ENCODE data around the gene DPYSL3.

The DPYSL3 gene

DNA sequence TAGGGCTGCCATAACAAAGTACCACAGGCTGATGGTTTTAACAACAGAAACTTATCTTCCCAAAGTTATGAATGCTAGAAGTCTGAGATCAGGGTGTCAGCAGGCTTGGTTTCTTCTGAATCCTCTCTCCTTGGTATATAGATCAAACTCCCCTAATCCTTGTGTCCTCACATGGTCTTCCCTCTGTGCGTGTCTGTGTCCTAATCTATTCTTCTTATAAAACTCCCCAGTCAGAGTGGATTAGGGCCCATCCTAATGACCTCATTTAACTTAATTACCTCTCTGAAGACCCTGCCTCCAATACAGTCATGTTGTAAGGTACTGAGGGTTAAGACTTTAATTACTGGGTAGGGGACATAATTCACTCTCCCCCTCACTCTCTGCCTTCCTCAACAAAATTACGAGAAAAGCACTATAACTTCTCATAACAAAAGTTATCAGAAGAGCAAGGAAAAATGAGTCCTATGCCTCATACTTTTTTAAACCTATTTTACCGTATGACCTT lies 68.6 kb downstream of the DPYSL3 start:
- Histone ChIP-seq H3K4me2 (ENCODE audit: low read length) (no peak overlapping the region), H3K18ac (ENCODE audit: low read length) (no peak overlapping the region), H3K23ac (ENCODE audit: low read length) (no peak overlapping the region), H2BK15ac (replicated peaks; ENCODE audit: low read depth) (no peak overlapping the region), H4K5ac (ENCODE audit: low read length) (no peak overlapping the region), H3K9ac (ENCODE audit: low read length) (no peak overlapping the region), H3K27ac (ENCODE audit: low read depth, low read length) (no peak overlapping the region), H3K4ac (ENCODE audit: low read depth, low read length) (no peak overlapping the region), H2AK5ac (ENCODE audit: low read length) (no peak overlapping the region), H3K56ac (ENCODE audit: low read length) (no peak overlapping the region), H3K79me1 (ENCODE audit: low read length) (no peaks in the 10 kb centered on the region), H3K4me1 (ENCODE audit: control insufficient read depth, low read depth, low read length) (peaks cover 3% of the 10 kb centered on the region), H3K4me3 (ENCODE audit: low read length) (no peak overlapping the region), H2BK5ac (ENCODE audit: low read length) (no peak overlapping the region), H3K79me2 (ENCODE audit: control insufficient read depth, insufficient read depth, low read length) (peaks cover 12% of the 10 kb centered on the region), H3K27me3 (ENCODE audit: insufficient read depth, low read length, poor library complexity) (no peaks in the 10 kb centered on the region), H3K36me3 (ENCODE audit: control insufficient read depth, insufficient read depth, low read length) (no peaks in the 10 kb centered on the region), H2BK120ac (ENCODE audit: low read depth, low read length) (no peak overlapping the region), H4K8ac (ENCODE audit: low read depth, low read length) (no peak overlapping the region)
- no CpG with 5 or more reads among the region's 3 CpGs for WGBS (ENCODE audit: extremely low coverage, insufficient coverage, low lambda C conversion rate)
- no peak for DNase-seq

DNA sequence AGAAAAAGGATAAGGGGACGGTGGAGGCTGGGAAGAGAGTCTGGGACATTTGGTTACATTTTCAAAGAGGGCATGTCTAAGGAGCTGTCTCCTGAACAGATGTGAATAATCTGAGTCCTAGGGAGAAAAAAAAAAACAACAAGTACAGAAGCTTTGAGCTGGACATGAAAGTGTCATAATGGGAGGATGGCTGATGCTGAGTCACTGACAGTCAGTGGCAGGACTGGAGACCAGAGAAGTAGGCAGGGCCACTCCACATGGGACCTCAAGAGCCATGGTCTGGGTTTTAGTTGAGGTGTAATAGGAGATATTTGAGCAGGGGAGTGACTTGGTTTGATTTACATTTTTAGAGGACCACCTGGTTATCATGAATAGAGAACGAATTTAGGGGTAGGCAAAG lies 70.6 kb downstream of the DPYSL3 start:
- no peak overlapping the region for H2BK120ac ChIP-seq (ENCODE audit: low read depth, low read length)
- no peak overlapping the region for H3K4me2 ChIP-seq (ENCODE audit: low read length)
- H2BK15ac ChIP-seq (replicated peaks; ENCODE audit: low read depth): no peak overlapping the region
- no peak for DNase-seq
- H3K79me2 ChIP-seq (ENCODE audit: control insufficient read depth, insufficient read depth, low read length): peaks cover 11% of the 10 kb centered on the region
- H2BK5ac ChIP-seq (ENCODE audit: low read length): no peak overlapping the region
- no peak overlapping the region for H4K8ac ChIP-seq (ENCODE audit: low read depth, low read length)
- peaks cover 3% of the 10 kb centered on the region for H3K4me1 ChIP-seq (ENCODE audit: control insufficient read depth, low read depth, low read length)
- no peaks in the 10 kb centered on the region for H3K36me3 ChIP-seq (ENCODE audit: control insufficient read depth, insufficient read depth, low read length)
- no peak overlapping the region for H3K4me3 ChIP-seq (ENCODE audit: low read length)
- H3K18ac ChIP-seq (ENCODE audit: low read length): no peak overlapping the region
- no peak overlapping the region for H3K9ac ChIP-seq (ENCODE audit: low read length)
- no peak overlapping the region for H4K5ac ChIP-seq (ENCODE audit: low read length)
- no peak overlapping the region for H3K27ac ChIP-seq (ENCODE audit: low read depth, low read length)
- H3K23ac ChIP-seq (ENCODE audit: low read length): no peak overlapping the region
- H3K4ac ChIP-seq (ENCODE audit: low read depth, low read length): no peak overlapping the region
- H3K27me3 ChIP-seq (ENCODE audit: insufficient read depth, low read length, poor library complexity): no peaks in the 10 kb centered on the region
- no peak overlapping the region for H2AK5ac ChIP-seq (ENCODE audit: low read length)
- H3K56ac ChIP-seq (ENCODE audit: low read length): no peak overlapping the region
- peaks cover 2% of the 10 kb centered on the region for H3K79me1 ChIP-seq (ENCODE audit: low read length)
- WGBS (ENCODE audit: extremely low coverage, insufficient coverage, low lambda C conversion rate): 100% methylated on average over 1 of the region's 2 CpGs

DNA sequence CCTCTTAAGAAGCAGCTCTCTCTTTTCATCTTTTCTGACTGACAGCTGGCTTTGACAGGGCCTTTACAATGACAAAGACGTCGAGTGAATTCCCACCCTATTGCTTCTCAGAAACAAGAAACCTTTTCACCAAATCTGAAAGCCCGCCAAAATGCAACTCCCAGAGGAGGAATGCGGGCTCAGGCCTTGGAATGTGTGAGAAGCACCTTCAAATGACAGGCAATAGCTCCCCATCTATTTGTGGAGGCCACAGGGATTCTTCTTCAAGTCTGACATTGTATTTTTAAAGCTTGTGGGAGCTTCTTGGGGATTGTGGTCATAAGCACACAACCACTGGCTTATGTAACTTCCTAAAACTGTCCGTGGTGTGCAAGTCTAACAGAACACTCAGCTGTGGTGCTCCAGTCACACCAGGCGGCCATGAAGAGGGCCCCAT lies 72.7 kb downstream of the DPYSL3 start:
- Histone ChIP-seq H3K4ac (ENCODE audit: low read depth, low read length) (no peak overlapping the region), H3K56ac (ENCODE audit: low read length) (no peak overlapping the region), H3K4me2 (ENCODE audit: low read length) (no peak overlapping the region), H2BK5ac (ENCODE audit: low read length) (no peak overlapping the region), H2BK120ac (ENCODE audit: low read depth, low read length) (no peak overlapping the region), H3K36me3 (ENCODE audit: control insufficient read depth, insufficient read depth, low read length) (no peaks in the 10 kb centered on the region), H3K4me1 (ENCODE audit: control insufficient read depth, low read depth, low read length) (peaks cover 3% of the 10 kb centered on the region), H4K5ac (ENCODE audit: low read length) (no peak overlapping the region), H3K18ac (ENCODE audit: low read length) (no peak overlapping the region), H3K9ac (ENCODE audit: low read length) (no peak overlapping the region), H3K23ac (ENCODE audit: low read length) (no peak overlapping the region), H2AK5ac (ENCODE audit: low read length) (no peak overlapping the region), H3K27me3 (ENCODE audit: insufficient read depth, low read length, poor library complexity) (no peaks in the 10 kb centered on the region), H2BK15ac (replicated peaks; ENCODE audit: low read depth) (no peak overlapping the region), H3K4me3 (ENCODE audit: low read length) (no peak overlapping the region), H3K27ac (ENCODE audit: low read depth, low read length) (no peak overlapping the region), H4K8ac (ENCODE audit: low read depth, low read length) (no peak overlapping the region), H3K79me2 (ENCODE audit: control insufficient read depth, insufficient read depth, low read length) (peaks cover 8% of the 10 kb centered on the region), H3K79me1 (ENCODE audit: low read length) (peaks cover 4% of the 10 kb centered on the region)
- no CpG with 5 or more reads among the region's 6 CpGs for WGBS (ENCODE audit: extremely low coverage, insufficient coverage, low lambda C conversion rate)
- no peak for DNase-seq

DNA sequence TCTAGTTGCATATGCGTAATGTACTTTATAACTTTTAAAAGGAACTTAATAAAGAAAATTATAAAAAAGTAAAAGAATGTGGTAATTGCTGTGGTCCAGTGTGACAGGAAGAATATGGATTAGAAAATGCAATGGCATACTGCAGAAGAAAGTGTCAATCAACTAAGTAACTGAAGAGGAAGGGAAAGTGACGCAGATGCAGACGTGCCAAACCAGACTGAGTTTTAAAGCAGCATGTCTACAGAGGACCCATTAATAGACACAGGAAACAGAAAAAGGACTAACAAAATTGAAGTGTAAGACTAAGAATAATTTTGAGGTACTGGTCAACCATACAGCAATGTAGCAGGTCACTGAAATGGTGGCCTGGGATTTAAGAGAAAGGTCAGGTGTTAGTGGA lies 73.3 kb downstream of the DPYSL3 start:
- Histone ChIP-seq H3K18ac (ENCODE audit: low read length) (no peak overlapping the region), H3K4me1 (ENCODE audit: control insufficient read depth, low read depth, low read length) (peaks cover 4% of the 10 kb centered on the region), H2BK120ac (ENCODE audit: low read depth, low read length) (no peak overlapping the region), H3K36me3 (ENCODE audit: control insufficient read depth, insufficient read depth, low read length) (no peaks in the 10 kb centered on the region), H3K4me2 (ENCODE audit: low read length) (no peak overlapping the region), H2BK15ac (replicated peaks; ENCODE audit: low read depth) (no peak overlapping the region), H3K4ac (ENCODE audit: low read depth, low read length) (no peak overlapping the region), H3K27me3 (ENCODE audit: insufficient read depth, low read length, poor library complexity) (no peaks in the 10 kb centered on the region), H4K5ac (ENCODE audit: low read length) (no peak overlapping the region), H2AK5ac (ENCODE audit: low read length) (no peak overlapping the region), H3K79me1 (ENCODE audit: low read length) (peaks cover 4% of the 10 kb centered on the region), H3K9ac (ENCODE audit: low read length) (no peak overlapping the region), H3K56ac (ENCODE audit: low read length) (no peak overlapping the region), H3K23ac (ENCODE audit: low read length) (no peak overlapping the region), H2BK5ac (ENCODE audit: low read length) (no peak overlapping the region), H3K27ac (ENCODE audit: low read depth, low read length) (no peak overlapping the region), H3K79me2 (ENCODE audit: control insufficient read depth, insufficient read depth, low read length) (peaks cover 8% of the 10 kb centered on the region), H4K8ac (ENCODE audit: low read depth, low read length) (no peak overlapping the region), H3K4me3 (ENCODE audit: low read length) (no peak overlapping the region)
- no CpG with 5 or more reads among the region's 3 CpGs for WGBS (ENCODE audit: extremely low coverage, insufficient coverage, low lambda C conversion rate)
- DNase-seq: no peak

DNA sequence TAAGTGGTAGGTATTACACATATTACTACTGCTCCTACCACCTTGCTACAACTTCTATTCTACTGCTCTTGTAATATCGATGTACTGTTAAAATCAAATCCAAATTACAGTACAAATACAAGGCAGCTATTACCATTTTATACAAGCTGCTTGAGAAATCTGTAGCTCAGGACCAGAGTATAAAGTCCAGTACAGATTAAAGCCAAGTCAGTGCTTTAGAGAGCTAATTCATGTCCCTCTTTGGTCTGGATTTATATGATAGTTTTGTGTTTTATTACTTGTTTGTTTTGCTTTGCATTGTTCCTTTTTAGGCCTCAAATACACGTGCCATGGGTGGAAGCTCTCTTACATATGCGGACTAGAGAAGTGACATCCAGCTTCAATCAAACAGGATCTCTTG lies 75.8 kb downstream of the DPYSL3 start:
- Histone ChIP-seq H2BK5ac (ENCODE audit: low read length) (no peak overlapping the region), H3K23ac (ENCODE audit: low read length) (no peak overlapping the region), H3K18ac (ENCODE audit: low read length) (no peak overlapping the region), H2BK15ac (replicated peaks; ENCODE audit: low read depth) (no peak overlapping the region), H3K27me3 (ENCODE audit: insufficient read depth, low read length, poor library complexity) (no peaks in the 10 kb centered on the region), H3K36me3 (ENCODE audit: control insufficient read depth, insufficient read depth, low read length) (no peaks in the 10 kb centered on the region), H3K56ac (ENCODE audit: low read length) (no peak overlapping the region), H2BK120ac (ENCODE audit: low read depth, low read length) (no peak overlapping the region), H3K4me1 (ENCODE audit: control insufficient read depth, low read depth, low read length) (peaks cover 2% of the 10 kb centered on the region), H2AK5ac (ENCODE audit: low read length) (no peak overlapping the region), H3K27ac (ENCODE audit: low read depth, low read length) (no peak overlapping the region), H3K4me3 (ENCODE audit: low read length) (no peak overlapping the region), H3K4me2 (ENCODE audit: low read length) (no peak overlapping the region), H3K4ac (ENCODE audit: low read depth, low read length) (no peak overlapping the region), H4K5ac (ENCODE audit: low read length) (no peak overlapping the region), H3K79me1 (ENCODE audit: low read length) (peaks cover 6% of the 10 kb centered on the region), H3K9ac (ENCODE audit: low read length) (no peak overlapping the region), H3K79me2 (ENCODE audit: control insufficient read depth, insufficient read depth, low read length) (peaks cover 8% of the 10 kb centered on the region), H4K8ac (ENCODE audit: low read depth, low read length) (no peak overlapping the region)
- no CpG with 5 or more reads among the region's 3 CpGs for WGBS (ENCODE audit: extremely low coverage, insufficient coverage, low lambda C conversion rate)
- no peak for DNase-seq

DNA sequence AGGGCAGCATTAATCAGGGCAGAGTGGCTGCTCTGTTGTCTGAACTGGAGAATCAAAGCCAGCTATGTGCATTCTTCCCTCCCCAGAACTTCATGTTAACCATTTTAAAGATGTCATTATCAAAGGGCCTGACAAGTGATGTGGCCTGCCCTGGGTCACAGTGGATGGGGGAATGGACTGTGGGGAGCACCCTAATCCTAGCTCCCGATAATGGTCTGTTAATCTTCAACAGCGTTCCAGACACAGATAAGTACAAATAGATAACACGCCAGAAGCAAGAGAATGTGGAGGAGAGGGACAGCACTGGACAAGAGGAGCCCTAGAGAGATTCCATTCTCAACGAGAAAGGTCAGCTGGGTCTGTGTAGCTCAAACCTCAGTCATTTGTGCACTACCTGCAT lies 77.5 kb downstream of the DPYSL3 start:
- DNase-seq: peak; percentile 58
- Histone ChIP-seq H3K23ac (ENCODE audit: low read length) (no peak overlapping the region), H3K9ac (ENCODE audit: low read length) (no peak overlapping the region), H2BK120ac (ENCODE audit: low read depth, low read length) (no peak overlapping the region), H4K8ac (ENCODE audit: low read depth, low read length) (no peak overlapping the region), H3K4me1 (ENCODE audit: control insufficient read depth, low read depth, low read length) (peaks cover 2% of the 10 kb centered on the region), H2BK15ac (replicated peaks; ENCODE audit: low read depth) (no peak overlapping the region), H3K4me2 (ENCODE audit: low read length) (no peak overlapping the region), H2BK5ac (ENCODE audit: low read length) (no peak overlapping the region), H2AK5ac (ENCODE audit: low read length) (no peak overlapping the region), H3K27ac (ENCODE audit: low read depth, low read length) (no peak overlapping the region), H3K36me3 (ENCODE audit: control insufficient read depth, insufficient read depth, low read length) (no peaks in the 10 kb centered on the region), H3K4me3 (ENCODE audit: low read length) (no peak overlapping the region), H3K27me3 (ENCODE audit: insufficient read depth, low read length, poor library complexity) (no peaks in the 10 kb centered on the region), H3K18ac (ENCODE audit: low read length) (no peak overlapping the region), H3K4ac (ENCODE audit: low read depth, low read length) (no peak overlapping the region), H3K56ac (ENCODE audit: low read length) (no peak overlapping the region), H3K79me1 (ENCODE audit: low read length) (peaks cover 8% of the 10 kb centered on the region), H4K5ac (ENCODE audit: low read length) (no peak overlapping the region), H3K79me2 (ENCODE audit: control insufficient read depth, insufficient read depth, low read length) (peaks cover 13% of the 10 kb centered on the region)
- WGBS (ENCODE audit: extremely low coverage, insufficient coverage, low lambda C conversion rate): no CpG with 5 or more reads among the region's 4 CpGs

Measured in mesendoderm (in vitro differentiated cells).